GM21447 (cell line): ENCODE results near the gene TPO.
"Not testable (repeated sequence)": the region's sequence is repeated elsewhere in the genome, so short reads cannot be mapped to it uniquely, and the experiment has no call there.

Source experiments
- ATAC-seq: cut with Tn5 transposase; IDR thresholded peaks from one replicate; pipeline ENCODE4 v1.9.1; 2021; ENCODE audit not compliant: unreplicated experiment

The TPO gene

GRCh38 chr2:1499033-1499795 is 86.0 kb downstream of the TPO start:
- ATAC-seq, result no peak

GRCh38 chr2:1501038-1501851 is 88.0 kb downstream of the TPO start:
- no peak for ATAC-seq

- no peak for ATAC-seq
Measured at GRCh38 chr2:1501991-1502390, 88.7 kb downstream of the TPO start.

- ATAC-seq, result no peak
Measured at GRCh38 chr2:1502891-1503304, 89.6 kb downstream of the TPO start.

- ATAC-seq, result no peak
Measured at GRCh38 chr2:1503471-1504310, 90.4 kb downstream of the TPO start.

GRCh38 chr2:1504311-1504750 is 91.1 kb downstream of the TPO start:
- no peak for ATAC-seq

GRCh38 chr2:1505031-1505441 is 91.8 kb downstream of the TPO start:
- ATAC-seq, result no peak

- ATAC-seq, result no peak
Measured at GRCh38 chr2:1509271-1510065, 96.2 kb downstream of the TPO start.

GRCh38 chr2:1510176-1510575 is 96.9 kb downstream of the TPO start:
- no peak for ATAC-seq

- ATAC-seq, result no peak
Measured at GRCh38 chr2:1511455-1511854, 98.2 kb downstream of the TPO start.

GRCh38 chr2:1512321-1513289 is 99.3 kb downstream of the TPO start:
- ATAC-seq, result no peak

GRCh38 chr2:1514391-1515072 is 101.3 kb downstream of the TPO start:
- no peak for ATAC-seq

GRCh38 chr2:1515073-1515430 is 101.8 kb downstream of the TPO start:
- no peak for ATAC-seq

- no peak for ATAC-seq
Measured at GRCh38 chr2:1515986-1516797, 102.9 kb downstream of the TPO start.

GRCh38 chr2:1516798-1517060 is 103.5 kb downstream of the TPO start:
- ATAC-seq, result no peak

- ATAC-seq, result not testable (repeated sequence)
Measured at GRCh38 chr2:1517291-1517690, 104.0 kb downstream of the TPO start.

- no peak for ATAC-seq
Measured at GRCh38 chr2:1517786-1518185, 104.5 kb downstream of the TPO start.

GRCh38 chr2:1518331-1518803 is 105.1 kb downstream of the TPO start:
- ATAC-seq, result no peak
